IMR-90 (cell line): ENCODE data around the gene MAN1A2. TPM values are rescaled to one million over a fixed set of nuclear protein-coding genes. Genes with fewer than 3 reads are reported as not detected.

Experiments
- ATAC-seq: fragments of 200-7000 bp; cut with Tn5 transposase; 2 replicates; pipeline ENCODE4 v1.9.1; 2020; ENCODE audit warnings: low read depth, mild to moderate bottlenecking, moderate library complexity
- BruUV-seq: library from RNA; stranded (reverse); fragments of 400-500 nt; replicated peaks from 2 replicates; lab custom pipeline; 2021; lab: Mats Ljungman, UMichigan
- CTCF ChIA-PET: fragments of 300-600 bp; formaldehyde crosslinking; extraction: SDS; loops from one replicate; lab custom pipeline; 2021; ENCODE audit warnings: antibody characterized with exemption; lab: Yijun Ruan, JAX
- POLR2A ChIA-PET: fragments of 300-600 bp; sonication (Branson Sonifier 250); formaldehyde crosslinking; loops from one replicate; lab custom pipeline; 2022; ENCODE audit warnings: antibody characterized with exemption; ENCODE audit not compliant: unreplicated experiment; lab: Charles Lee
- DNase-seq: peaks from one replicate; pipeline ENCODE4 v3.0.0; 2013
- H2AFZ ChIP-seq: replicated peaks from 2 replicates; pipeline ENCODE3; 2013; ENCODE audit warnings: low read length, mild to moderate bottlenecking; ENCODE audit not compliant: poor library complexity
- H2AK5ac ChIP-seq: 2 replicates; pipeline ENCODE4 v1.6.1; 2013; ENCODE audit warnings: low read depth, low read length, inconsistent platforms
- H2AK9ac ChIP-seq: replicated peaks from 2 replicates; pipeline ENCODE3; 2013; ENCODE audit warnings: mild to moderate bottlenecking, low read depth, low read length, moderate library complexity; ENCODE audit not compliant: poor library complexity
- H2BK120ac ChIP-seq: 2 replicates; pipeline ENCODE4 v1.6.1; 2013; ENCODE audit warnings: low read depth, low read length, inconsistent platforms
- H2BK15ac ChIP-seq: 3 replicates; pipeline ENCODE4 v1.6.1; 2013; ENCODE audit warnings: low read depth, low read length, inconsistent platforms
- H2BK20ac ChIP-seq: 2 replicates; pipeline ENCODE4 v1.6.1; 2013; ENCODE audit warnings: low read depth, mild to moderate bottlenecking, inconsistent platforms, low read length, moderate library complexity
- H2BK5ac ChIP-seq: 2 replicates; pipeline ENCODE4 v1.6.1; 2013; ENCODE audit warnings: mild to moderate bottlenecking, low read depth, low read length, inconsistent platforms; ENCODE audit not compliant: poor library complexity, severe bottlenecking
- H3K14ac ChIP-seq: replicated peaks from 2 replicates; pipeline ENCODE4 v1.6.1; 2013; ENCODE audit warnings: low read depth, low read length, inconsistent platforms
- H3K18ac ChIP-seq: 2 replicates; pipeline ENCODE4 v1.6.1; 2013; ENCODE audit warnings: low read depth, low read length, control low read depth
- H3K23ac ChIP-seq: 2 replicates; pipeline ENCODE4 v1.6.1; 2013; ENCODE audit warnings: low read depth, low read length, inconsistent platforms
- H3K27ac ChIP-seq: 2 replicates; pipeline ENCODE4 v1.5.1; 2013; ENCODE audit warnings: mild to moderate bottlenecking, control low read depth, low read length; ENCODE audit not compliant: insufficient read depth
- H3K27me3 ChIP-seq: 2 replicates; pipeline ENCODE4 v1.6.1; 2013; ENCODE audit warnings: low read length; ENCODE audit not compliant: control insufficient read depth, insufficient read depth
- H3K36me3 ChIP-seq: 2 replicates; pipeline ENCODE4 v1.6.1; 2013; ENCODE audit warnings: low read length, mixed read lengths; ENCODE audit not compliant: control insufficient read depth, insufficient read depth
- H3K4ac ChIP-seq: 2 replicates; pipeline ENCODE4 v1.6.1; 2013; ENCODE audit warnings: low read depth, low read length, inconsistent platforms
- H3K4me1 ChIP-seq: 2 replicates; pipeline ENCODE4 v1.6.1; 2013; ENCODE audit warnings: low read length, mixed read lengths; ENCODE audit not compliant: control insufficient read depth, insufficient read depth
- H3K4me2 ChIP-seq: 2 replicates; pipeline ENCODE4 v1.6.1; 2013; ENCODE audit warnings: low read depth, mild to moderate bottlenecking, control low read depth, low read length, moderate library complexity
- H3K4me3 ChIP-seq: 2 replicates; pipeline ENCODE4 v1.5.1; 2013; ENCODE audit warnings: low read depth, mild to moderate bottlenecking, control low read depth, low read length, moderate library complexity; ENCODE audit not compliant: insufficient read depth
- H3K56ac ChIP-seq: 2 replicates; pipeline ENCODE4 v1.6.1; 2013; ENCODE audit warnings: low read length, inconsistent platforms; ENCODE audit not compliant: insufficient read depth; ENCODE audit errors: extremely low read depth
- H3K79me1 ChIP-seq, 2 experiments: 2 replicates each; pipeline ENCODE4 v1.6.1; 2013; ENCODE audit warnings: low read length in 2 of 2, inconsistent platforms in 1 of 2, low read depth in 1 of 2
- H3K9ac ChIP-seq: 2 replicates; pipeline ENCODE4 v1.6.1; 2013; ENCODE audit warnings: low read depth, low read length, control low read depth
- H3K9me1 ChIP-seq: 2 replicates; pipeline ENCODE4 v1.6.1; 2013; ENCODE audit warnings: low read length, inconsistent platforms; ENCODE audit not compliant: insufficient read depth
- H3K9me3 ChIP-seq: 2 replicates; pipeline ENCODE4 v1.6.1; 2013; ENCODE audit warnings: low read length; ENCODE audit not compliant: control insufficient read depth, insufficient read depth
- H4K20me1 ChIP-seq: 2 replicates; pipeline ENCODE4 v1.6.1; 2013; ENCODE audit warnings: low read length, inconsistent platforms; ENCODE audit not compliant: insufficient read depth
- H4K5ac ChIP-seq: 2 replicates; pipeline ENCODE4 v1.6.1; 2013; ENCODE audit warnings: mild to moderate bottlenecking, low read depth, low read length, control low read depth
- H4K8ac ChIP-seq, 2 experiments: 2 replicates each; pipeline ENCODE4 v1.6.1; 2013; ENCODE audit warnings: low read depth in 2 of 2, low read length in 2 of 2, control low read depth in 1 of 2, inconsistent platforms in 1 of 2
- H4K91ac ChIP-seq: 2 replicates; pipeline ENCODE4 v1.6.1; 2013; ENCODE audit warnings: low read depth, low read length, inconsistent platforms; ENCODE audit not compliant: insufficient read depth
- BHLHE40 ChIP-seq: fragments of 150-350 bp; IDR thresholded peaks from 2 replicates; pipeline ENCODE4 v1.6.1; 2016; ENCODE audit warnings: mild to moderate bottlenecking, low read depth, low read length
- CEBPB ChIP-seq: IDR thresholded peaks from 2 replicates; pipeline ENCODE4 v1.6.1; 2012; ENCODE audit warnings: low read depth, low read length, improper control_type of control experiment
- CHD1 ChIP-seq: IDR thresholded peaks from 2 replicates; pipeline ENCODE4 v1.6.1; 2012; ENCODE audit warnings: low read depth, low read length, improper control_type of control experiment
- MAFK ChIP-seq: IDR thresholded peaks from 2 replicates; pipeline ENCODE4 v1.6.1; 2012; ENCODE audit warnings: low read depth, low read length, improper control_type of control experiment
- MAZ ChIP-seq: IDR thresholded peaks from 2 replicates; pipeline ENCODE4 v1.6.1; 2012; ENCODE audit warnings: low read depth, mild to moderate bottlenecking, low read length, improper control_type of control experiment, moderate library complexity, borderline replicate concordance
- MXI1 ChIP-seq: IDR thresholded peaks from 2 replicates; pipeline ENCODE4 v1.6.1; 2012; ENCODE audit warnings: low read depth, mild to moderate bottlenecking, low read length, moderate library complexity, borderline replicate concordance
- POLR2A ChIP-seq: IDR thresholded peaks from 2 replicates; pipeline ENCODE4 v1.6.1; 2012; ENCODE audit warnings: mild to moderate bottlenecking, low read depth, low read length
- RCOR1 ChIP-seq: IDR thresholded peaks from 2 replicates; pipeline ENCODE4 v1.6.1; 2012; ENCODE audit warnings: mild to moderate bottlenecking, low read length, improper control_type of control experiment; ENCODE audit not compliant: insufficient replicate concordance
- RFX5 ChIP-seq: IDR thresholded peaks from 2 replicates; pipeline ENCODE4 v1.8.0; 2012; ENCODE audit warnings: low read depth, mild to moderate bottlenecking, low read length, moderate library complexity
- SMC3 ChIP-seq: fragments of 150-350 bp; IDR thresholded peaks from 2 replicates; pipeline ENCODE4 v1.6.1; 2016; ENCODE audit warnings: low read depth, mild to moderate bottlenecking, antibody characterized with exemption, low read length, moderate library complexity
- dilution Hi-C: fragments of 300-500 bp; cut with HindIII; formaldehyde crosslinking; loops from one replicate; pipeline ENCODE4 v1.14.3; 2018; ENCODE audit warnings: low sequenced_read_pairs; ENCODE audit not compliant: unreplicated experiment
- in situ Hi-C: fragments of 300-500 bp; cut with MboI; formaldehyde crosslinking; loops from 3 replicates; pipeline ENCODE4 v1.14.3; 2019; ENCODE audit warnings: low sequenced_read_pairs, inconsistent platforms, mixed read lengths
- intact Hi-C: fragments of 100-400 bp; cut with micrococcal nuclease; formaldehyde crosslinking; loops from 2 replicates; pipeline ENCODE4 v1.10.0; 2022
- polyA plus RNA-seq, 3 experiments: library from polyadenylated mRNA; depleted of rRNA; stranded (reverse); fragments of >200 nt; gene quantifications; 2 replicates each; pipeline ENCODE4 v1.2.3, GENCODE V29; 2012; ENCODE audit warnings: low replicate concordance in 1 of 3
- total RNA-seq: library from RNA; depleted of rRNA; stranded (reverse); fragments of >200 nt; gene quantifications from 2 replicates; pipeline ENCODE4 v1.2.3, GENCODE V29; 2012
- TF ChIP-seq, protein P1 (sequence below): fragments of 150-350 bp; IDR thresholded peaks from 2 replicates; pipeline ENCODE4 v1.6.1; 2017; ENCODE audit warnings: mild to moderate bottlenecking, antibody characterized with exemption, low read length, low read depth
- TF ChIP-seq, protein P2 (sequence below): conservative IDR thresholded peaks from 2 replicates; pipeline ENCODE4 v1.5.1; 2012; ENCODE audit warnings: mild to moderate bottlenecking, low read depth, low read length, improper control_type of control experiment

The MAN1A2 gene
- total and polyA plus RNA-seq, 2 of the 4 experiments (the other 2 are of a cell fraction): 12.4 to 29.4 TPM

DNA sequence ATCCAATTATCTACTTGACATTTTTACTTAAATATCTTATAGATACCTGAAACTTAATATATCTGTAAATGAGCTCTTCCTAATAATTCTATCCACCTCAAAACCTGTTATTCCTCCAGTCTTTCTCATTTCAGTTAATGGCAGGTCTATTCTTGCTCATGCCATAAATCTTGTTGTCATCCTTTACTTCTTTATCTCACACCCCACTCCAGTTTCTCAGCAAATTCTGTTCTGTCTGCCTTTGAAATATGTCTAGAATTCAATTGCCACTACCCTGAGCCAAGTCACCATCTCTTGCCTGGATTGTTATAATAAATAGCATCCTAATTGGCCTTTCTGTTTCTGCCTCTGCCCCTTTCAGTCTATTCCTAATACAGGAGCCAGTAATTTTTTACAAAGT lies 105.8 kb downstream of the MAN1A2 start:
- H3K14ac ChIP-seq: no peak overlapping the region
- no peaks in the 10 kb centered on the region for H4K20me1 ChIP-seq
- no peak overlapping the region for H2AFZ ChIP-seq
- dilution Hi-C loops (no loop called here), intact Hi-C loops (loop anchor here (5.0 kb wide), 1 partner anchor 36 kb away; no protein-coding TSS in a partner anchor), in situ Hi-C loops (no loop called here)
- no peak overlapping the region for H2AK5ac ChIP-seq
- no peak overlapping the region for H3K18ac ChIP-seq
- no peak overlapping the region for H4K5ac ChIP-seq
- no peak overlapping the region for H2BK120ac ChIP-seq
- TF ChIP-seq, protein P1, sequence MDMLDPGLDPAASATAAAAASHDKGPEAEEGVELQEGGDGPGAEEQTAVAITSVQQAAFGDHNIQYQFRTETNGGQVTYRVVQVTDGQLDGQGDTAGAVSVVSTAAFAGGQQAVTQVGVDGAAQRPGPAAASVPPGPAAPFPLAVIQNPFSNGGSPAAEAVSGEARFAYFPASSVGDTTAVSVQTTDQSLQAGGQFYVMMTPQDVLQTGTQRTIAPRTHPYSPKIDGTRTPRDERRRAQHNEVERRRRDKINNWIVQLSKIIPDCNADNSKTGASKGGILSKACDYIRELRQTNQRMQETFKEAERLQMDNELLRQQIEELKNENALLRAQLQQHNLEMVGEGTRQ: no peak
- TF ChIP-seq, protein P2, sequence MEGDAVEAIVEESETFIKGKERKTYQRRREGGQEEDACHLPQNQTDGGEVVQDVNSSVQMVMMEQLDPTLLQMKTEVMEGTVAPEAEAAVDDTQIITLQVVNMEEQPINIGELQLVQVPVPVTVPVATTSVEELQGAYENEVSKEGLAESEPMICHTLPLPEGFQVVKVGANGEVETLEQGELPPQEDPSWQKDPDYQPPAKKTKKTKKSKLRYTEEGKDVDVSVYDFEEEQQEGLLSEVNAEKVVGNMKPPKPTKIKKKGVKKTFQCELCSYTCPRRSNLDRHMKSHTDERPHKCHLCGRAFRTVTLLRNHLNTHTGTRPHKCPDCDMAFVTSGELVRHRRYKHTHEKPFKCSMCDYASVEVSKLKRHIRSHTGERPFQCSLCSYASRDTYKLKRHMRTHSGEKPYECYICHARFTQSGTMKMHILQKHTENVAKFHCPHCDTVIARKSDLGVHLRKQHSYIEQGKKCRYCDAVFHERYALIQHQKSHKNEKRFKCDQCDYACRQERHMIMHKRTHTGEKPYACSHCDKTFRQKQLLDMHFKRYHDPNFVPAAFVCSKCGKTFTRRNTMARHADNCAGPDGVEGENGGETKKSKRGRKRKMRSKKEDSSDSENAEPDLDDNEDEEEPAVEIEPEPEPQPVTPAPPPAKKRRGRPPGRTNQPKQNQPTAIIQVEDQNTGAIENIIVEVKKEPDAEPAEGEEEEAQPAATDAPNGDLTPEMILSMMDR: no peak
- TF ChIP-seq RFX5: no peak
- no peak for TF ChIP-seq CEBPB
- no peak for TF ChIP-seq MAZ
- TF ChIP-seq CHD1: no peak
- TF ChIP-seq MXI1: no peak
- TF ChIP-seq POLR2A: no peak
- no peak for TF ChIP-seq MAFK
- no peak for TF ChIP-seq BHLHE40
- TF ChIP-seq SMC3: no peak
- no peak for TF ChIP-seq RCOR1
- H3K4me2 ChIP-seq: no peak overlapping the region
- H3K56ac ChIP-seq: no peak overlapping the region
- H3K4me3 ChIP-seq: no peak overlapping the region
- H2BK20ac ChIP-seq: no peak overlapping the region
- H3K27ac ChIP-seq: no peak overlapping the region
- no peak overlapping the region for H2AK9ac ChIP-seq
- H4K8ac ChIP-seq: no peak overlapping the region
- H2BK5ac ChIP-seq: no peak overlapping the region
- H3K9me1 ChIP-seq: no peaks in the 10 kb centered on the region
- ATAC-seq (no peak), DNase-seq (no peak)
- no peaks in the 10 kb centered on the region; a peak in 1 of 4 replicates for H3K79me1 ChIP-seq
- 0 out of 2 replicates have a peak, but pooled peaks cover 1% of the 10 kb centered on the region for H3K36me3 ChIP-seq
- POLR2A ChIA-PET: no interaction called here
- no TSS peak for BruUV-seq
- H3K9ac ChIP-seq: no peak overlapping the region
- H2BK15ac ChIP-seq: no peak overlapping the region
- H3K9me3 ChIP-seq: no peaks in the 10 kb centered on the region
- no peak overlapping the region for H3K23ac ChIP-seq
- H3K4ac ChIP-seq: no peak overlapping the region
- CTCF ChIA-PET: no interaction called here
- no peak overlapping the region for H4K91ac ChIP-seq
- H3K27me3 ChIP-seq: no peaks in the 10 kb centered on the region
- no peaks in the 10 kb centered on the region for H3K4me1 ChIP-seq
